Measurements from ENCODE around the gene NKAIN2. TPM values are rescaled to one million over a fixed set of nuclear protein-coding genes. Genes with fewer than 3 reads are reported as not detected.
"Not testable (repeated sequence)": the region's sequence is repeated elsewhere in the genome, so short reads cannot be mapped to it uniquely, and the experiment has no call there.

Gene NKAIN2
- polyA plus RNA-seq, 4 donors, result 13.1 to 40.0 (median 18.3) TPM

- no peak for DNase-seq (ENCODE audit: low read depth in 4 of 4, low spot score in 3 of 4)
These were observed 76.1 kb downstream of the NKAIN2 start for GRCh38 chr6:123879749-123880148.

DNA sequence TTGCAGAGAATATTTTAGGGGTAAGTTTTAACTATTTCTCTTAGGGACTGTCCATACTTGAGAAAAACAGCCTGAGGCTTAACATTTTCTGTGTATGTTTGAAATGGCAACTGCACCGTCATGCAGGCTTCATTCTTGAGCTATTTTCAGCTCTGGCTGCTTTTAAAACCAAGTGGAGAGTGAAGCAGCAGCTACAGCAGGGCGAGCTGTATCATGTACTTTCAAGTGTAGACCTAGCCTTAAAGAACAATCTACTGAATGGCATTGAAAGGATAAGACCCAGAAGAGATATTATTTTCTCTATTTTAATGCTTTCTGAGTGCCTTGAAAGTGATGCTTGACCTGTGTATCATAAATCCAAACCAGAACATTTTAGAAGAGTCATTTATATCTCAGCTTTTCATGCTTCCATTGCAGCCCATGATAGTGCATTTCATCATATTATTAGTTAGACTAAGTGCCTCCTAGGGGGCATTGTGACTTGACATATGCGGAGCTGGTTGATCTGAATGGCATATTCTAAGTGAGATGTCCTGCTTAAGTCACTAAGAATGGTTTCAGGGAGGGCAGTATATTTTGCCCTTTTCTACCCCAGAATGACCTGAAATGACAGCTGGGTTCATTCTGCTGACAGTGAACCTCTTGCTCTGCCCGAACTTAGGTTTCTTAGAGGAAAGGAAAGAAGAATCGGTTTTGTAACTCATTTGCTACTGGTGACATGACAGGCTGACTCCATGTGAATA is 85.3 kb downstream of the NKAIN2 start:
- no peak for DNase-seq (ENCODE audit: low read depth in 4 of 4, low spot score in 3 of 4)

DNA sequence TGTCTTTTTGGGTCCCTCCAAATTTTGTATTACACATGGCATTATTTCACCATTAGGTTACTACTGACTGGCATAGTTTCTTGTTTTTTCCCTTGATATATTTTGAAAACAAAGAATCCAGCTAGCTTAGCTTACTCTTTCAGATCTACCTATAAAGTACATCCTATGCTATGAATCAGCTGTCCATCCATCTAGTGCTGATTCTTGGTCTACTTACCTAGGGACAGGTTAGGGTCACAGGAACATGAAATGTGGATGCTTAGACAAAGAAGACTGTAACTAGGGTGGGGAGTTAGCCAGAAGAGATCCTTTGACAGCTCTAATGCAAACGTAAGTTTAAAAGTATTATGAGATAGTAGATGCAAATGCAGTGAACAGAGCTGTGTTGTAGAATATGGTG is 91.7 kb downstream of the NKAIN2 start:
- DNase-seq (ENCODE audit: low read depth in 4 of 4, low spot score in 3 of 4), result no peak

- no peak for DNase-seq (ENCODE audit: low read depth in 4 of 4, low spot score in 3 of 4)
These were observed 92.1 kb downstream of the NKAIN2 start for GRCh38 chr6:123895806-123896205.

DNA sequence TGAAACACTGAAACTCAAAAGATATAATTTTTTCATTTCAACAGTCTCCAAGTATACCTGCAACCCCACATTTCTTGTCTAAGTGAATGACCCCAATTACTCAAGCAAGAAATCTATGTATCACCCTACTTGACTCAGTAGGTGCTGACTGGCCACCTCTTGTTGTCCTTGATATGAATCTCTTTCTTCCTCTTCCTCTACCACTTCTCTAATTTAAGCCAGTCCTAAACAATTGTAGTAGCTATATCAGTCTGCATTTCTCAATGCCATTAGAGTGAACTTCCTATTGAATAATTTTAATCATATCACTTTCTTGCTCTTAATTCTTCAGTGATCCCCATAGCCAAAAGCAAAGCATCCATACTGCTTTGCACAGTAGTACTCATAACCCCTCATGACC is 93.2 kb downstream of the NKAIN2 start:
- DNase-seq (ENCODE audit: low read depth in 4 of 4, low spot score in 3 of 4), result no peak

DNA sequence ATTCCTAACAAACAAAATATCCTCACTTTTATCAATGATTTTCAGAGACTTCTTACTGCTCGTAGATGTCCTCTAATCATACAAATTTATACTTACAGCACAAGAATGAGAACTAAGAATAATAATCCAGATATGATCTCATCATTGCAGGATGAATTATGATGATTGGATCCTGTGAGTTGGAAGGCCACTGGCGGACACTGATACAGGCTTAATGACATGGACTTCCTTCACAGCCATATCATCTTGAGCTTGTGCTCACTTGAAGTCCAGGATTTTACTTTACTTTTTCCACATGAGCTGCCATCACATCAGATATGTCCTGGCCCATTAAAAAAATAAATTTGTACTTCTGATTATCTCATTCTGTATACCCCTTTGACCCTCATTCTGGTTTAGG is 94.3 kb downstream of the NKAIN2 start:
- no peak for DNase-seq (ENCODE audit: low read depth in 4 of 4, low spot score in 3 of 4)

DNA sequence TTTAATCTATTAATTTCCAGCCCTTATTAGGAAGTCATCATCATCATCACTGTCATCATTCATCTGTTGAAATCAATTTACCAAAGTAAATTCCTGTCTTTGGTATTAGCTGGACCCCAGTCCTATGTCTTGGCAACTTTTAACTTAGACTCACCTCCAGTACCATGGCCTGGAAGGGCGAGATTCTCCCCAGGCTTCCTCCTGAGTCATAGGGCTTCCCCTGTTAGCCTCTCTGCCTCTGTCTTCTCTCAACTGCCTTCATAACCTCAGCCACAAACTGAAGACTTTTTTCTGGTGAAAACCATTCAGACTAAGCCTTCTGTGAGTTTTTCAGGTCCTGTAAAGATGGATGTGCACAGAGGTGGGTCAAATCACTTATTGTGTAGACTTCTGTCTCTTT is 95.0 kb downstream of the NKAIN2 start:
- no peak for DNase-seq (ENCODE audit: low read depth in 4 of 4, low spot score in 3 of 4)

DNA sequence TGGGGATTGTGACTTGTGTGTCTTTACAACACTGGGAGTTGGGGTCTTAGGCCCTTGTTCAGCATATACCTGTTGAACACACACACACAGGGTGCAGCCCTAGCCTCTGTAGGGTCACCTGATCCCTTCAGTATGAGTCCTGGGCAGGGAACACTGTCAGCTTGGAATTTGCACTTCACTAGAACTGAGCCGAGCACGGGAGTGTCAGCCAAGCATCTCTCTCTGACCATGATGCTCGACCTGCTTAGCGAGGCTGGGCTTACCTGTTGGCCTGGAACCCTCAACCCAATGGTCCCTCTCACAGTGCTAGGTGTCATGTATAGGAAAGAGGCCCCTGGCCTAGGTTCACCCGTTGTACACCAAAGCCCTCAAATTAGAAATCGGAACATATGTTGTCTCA is 96.1 kb downstream of the NKAIN2 start:
- DNase-seq (ENCODE audit: low read depth in 4 of 4, low spot score in 3 of 4), result no peak

GRCh38 chr6:123901436-123901835 is 97.8 kb downstream of the NKAIN2 start:
- DNase-seq (ENCODE audit: low read depth in 4 of 4, low spot score in 3 of 4), result no peak

- no peak for DNase-seq (ENCODE audit: low read depth in 4 of 4, low spot score in 3 of 4)
These were observed 99.2 kb downstream of the NKAIN2 start for GRCh38 chr6:123902738-123903313.

DNA sequence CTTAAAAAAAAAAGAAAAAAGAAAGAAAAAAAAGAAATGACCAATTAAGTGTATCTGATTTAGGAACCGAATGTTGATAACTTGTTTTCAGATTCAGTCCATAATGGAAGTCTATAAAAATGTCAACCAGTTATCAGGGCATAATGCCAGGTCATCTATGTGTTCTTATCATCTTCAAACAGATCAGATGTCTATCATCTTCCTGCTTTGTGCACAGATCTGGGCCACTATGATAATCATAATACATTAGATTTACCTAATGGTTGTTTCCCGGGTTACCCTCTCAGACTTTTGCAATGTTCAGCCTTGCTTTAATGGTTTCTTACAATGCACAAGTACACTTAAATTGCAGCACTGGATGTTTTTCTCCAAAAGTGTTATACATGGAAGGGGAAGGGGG is 100.6 kb downstream of the NKAIN2 start:
- DNase-seq (ENCODE audit: low read depth in 4 of 4, low spot score in 3 of 4), result no peak

GRCh38 chr6:123908797-123909196 is 105.1 kb downstream of the NKAIN2 start:
- DNase-seq (ENCODE audit: low read depth in 4 of 4, low spot score in 3 of 4), result no peak

GRCh38 chr6:123909989-123910388 is 106.3 kb downstream of the NKAIN2 start:
- DNase-seq (ENCODE audit: low read depth in 4 of 4, low spot score in 3 of 4), result no peak

DNA sequence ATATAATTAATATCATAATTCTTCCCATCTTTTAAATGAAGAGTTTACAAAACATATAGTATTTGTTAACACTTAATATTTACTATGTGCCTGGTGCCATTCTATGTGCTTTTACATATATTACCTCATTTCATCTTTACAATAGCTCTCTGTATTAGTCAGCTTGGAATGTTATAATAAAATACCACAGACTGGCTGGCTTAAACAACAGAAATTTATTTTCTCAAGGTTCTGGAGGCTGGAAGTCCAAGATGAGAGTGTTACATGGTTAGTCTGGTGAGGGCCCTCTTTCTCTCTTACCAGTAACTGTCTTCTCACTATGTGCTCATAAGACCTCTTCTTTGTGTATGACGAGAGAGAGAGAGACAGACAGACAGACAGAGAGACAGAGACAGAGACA is 110.2 kb downstream of the NKAIN2 start:
- DNase-seq (ENCODE audit: low read depth in 4 of 4, low spot score in 3 of 4), result no peak

DNA sequence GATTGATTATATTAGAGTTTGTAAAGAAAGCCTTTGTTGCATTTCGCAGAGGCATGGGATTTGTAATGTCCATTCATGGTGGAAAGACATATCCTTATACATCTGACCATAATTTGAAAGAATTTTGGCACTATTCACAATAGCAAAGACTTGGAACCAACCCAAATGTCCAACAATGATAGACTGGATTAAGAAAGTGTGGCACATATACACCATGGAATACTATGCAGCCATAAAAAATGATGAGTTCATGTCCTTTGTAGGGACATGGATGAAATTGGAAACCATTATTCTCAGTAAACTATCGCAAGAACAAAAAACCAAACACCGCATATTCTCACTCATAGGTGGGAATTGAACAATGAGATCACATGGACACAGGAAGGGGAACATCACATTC is 119.7 kb downstream of the NKAIN2 start:
- DNase-seq (ENCODE audit: low read depth in 4 of 4, low spot score in 3 of 4), result not testable (repeated sequence)

- peak in 1 of 4 donors; percentile 3 for DNase-seq (ENCODE audit: low read depth in 4 of 4, low spot score in 3 of 4)
These were observed 121.7 kb downstream of the NKAIN2 start for GRCh38 chr6:123925350-123925749.

- DNase-seq (ENCODE audit: low read depth in 4 of 4, low spot score in 3 of 4), result no peak
These were observed 122.3 kb downstream of the NKAIN2 start for GRCh38 chr6:123925842-123926399.

GRCh38 chr6:123928529-123928928 is 124.9 kb downstream of the NKAIN2 start:
- no peak for DNase-seq (ENCODE audit: low read depth in 4 of 4, low spot score in 3 of 4)

DNA sequence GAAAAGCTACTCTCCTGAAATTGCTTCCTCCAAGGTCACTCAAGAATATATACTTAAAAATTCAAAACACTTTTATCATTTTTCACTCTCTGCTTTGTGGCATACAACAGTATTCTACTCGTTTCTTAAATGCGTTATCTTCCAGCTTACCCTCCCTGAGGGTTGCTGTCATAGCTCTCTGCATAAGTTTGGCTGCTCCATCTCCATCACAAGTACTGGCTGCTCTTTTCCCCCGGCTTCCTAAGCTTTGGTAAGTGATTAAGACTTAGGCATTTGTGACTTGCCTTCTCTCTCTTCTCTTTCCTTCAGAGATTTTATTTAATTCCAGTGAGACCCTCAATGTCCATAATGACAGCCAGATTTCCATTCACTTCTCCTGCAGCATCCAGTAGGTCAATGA is 128.3 kb downstream of the NKAIN2 start:
- DNase-seq (ENCODE audit: low read depth in 4 of 4, low spot score in 3 of 4), result no peak

- no peak for DNase-seq (ENCODE audit: low read depth in 4 of 4, low spot score in 3 of 4)
These were observed 136.9 kb downstream of the NKAIN2 start for GRCh38 chr6:123940551-123940950.

GRCh38 chr6:123941855-123942254 is 138.2 kb downstream of the NKAIN2 start:
- DNase-seq (ENCODE audit: low read depth in 4 of 4, low spot score in 3 of 4), result no peak

GRCh38 chr6:123945386-123945785 is 141.7 kb downstream of the NKAIN2 start:
- DNase-seq (ENCODE audit: low read depth in 4 of 4, low spot score in 3 of 4), result no peak

Data from left renal pelvis (tissue), 4 donors.